CD4-positive, alpha-beta T cell treated with Interleukin-4 for 1 hour (primary cell): ENCODE measurements around the gene RBM33.
"Not testable (repeated sequence)": the region's sequence is repeated elsewhere in the genome, so short reads cannot be mapped to it uniquely, and the experiment has no call there.

ENCODE experiments used
- DNase-seq, 2 donors: peaks; one replicate each; pipeline ENCODE4 v3.0.0-alpha.2; 2020 to 2022

The RBM33 gene

DNA sequence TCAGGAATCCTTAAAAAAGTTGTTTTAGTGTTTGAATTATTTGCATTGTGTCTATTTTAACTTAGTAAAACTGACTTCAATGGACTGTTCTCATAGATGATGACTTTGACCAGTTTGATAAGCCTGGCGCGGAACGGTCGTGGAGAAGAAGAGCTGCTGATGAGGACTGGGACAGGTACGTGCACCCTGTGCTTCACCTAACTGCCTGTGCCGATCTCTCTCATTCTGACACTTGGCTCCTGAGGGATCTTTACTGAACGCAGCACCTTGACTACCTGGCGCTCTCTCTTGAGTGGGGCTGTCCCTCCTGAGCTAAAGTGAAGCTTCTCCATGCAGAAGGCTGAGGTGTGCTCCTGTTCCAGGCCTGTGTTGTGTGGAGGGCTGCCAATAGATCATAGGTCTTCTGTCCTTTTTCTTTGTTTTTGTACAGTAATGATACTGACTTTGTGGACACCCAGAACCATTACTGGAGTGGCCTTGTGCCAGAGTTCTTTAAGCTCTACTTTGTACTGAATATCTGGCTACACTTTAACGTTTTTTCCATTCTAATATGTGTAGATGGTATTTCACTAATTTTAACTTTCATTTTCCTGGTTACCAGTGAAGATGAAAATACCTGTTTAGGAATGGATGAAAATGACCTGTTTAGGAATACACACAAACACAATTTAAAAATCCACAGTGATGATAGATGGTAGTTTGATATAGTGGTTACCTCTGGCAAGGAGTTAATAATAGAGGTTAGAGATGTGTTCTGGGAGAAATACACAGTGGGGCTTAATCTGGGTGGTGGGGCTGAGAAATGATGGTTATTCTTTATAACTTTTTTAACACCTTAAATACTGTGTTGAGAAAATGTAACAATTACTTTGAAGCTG is 20.9 kb downstream of the RBM33 start:
- DNase-seq, result no peak

GRCh38 chr7:155665957-155666287 is 21.5 kb downstream of the RBM33 start:
- no peak for DNase-seq

- no peak for DNase-seq
Measured at GRCh38 chr7:155667241-155667829, 22.9 kb downstream of the RBM33 start.

- DNase-seq, result no peak
Measured at GRCh38 chr7:155669717-155670505, 25.4 kb downstream of the RBM33 start.

GRCh38 chr7:155670521-155670920 is 26.1 kb downstream of the RBM33 start:
- no peak for DNase-seq

- no peak for DNase-seq
Measured at GRCh38 chr7:155674556-155674955, 30.1 kb downstream of the RBM33 start.

DNA sequence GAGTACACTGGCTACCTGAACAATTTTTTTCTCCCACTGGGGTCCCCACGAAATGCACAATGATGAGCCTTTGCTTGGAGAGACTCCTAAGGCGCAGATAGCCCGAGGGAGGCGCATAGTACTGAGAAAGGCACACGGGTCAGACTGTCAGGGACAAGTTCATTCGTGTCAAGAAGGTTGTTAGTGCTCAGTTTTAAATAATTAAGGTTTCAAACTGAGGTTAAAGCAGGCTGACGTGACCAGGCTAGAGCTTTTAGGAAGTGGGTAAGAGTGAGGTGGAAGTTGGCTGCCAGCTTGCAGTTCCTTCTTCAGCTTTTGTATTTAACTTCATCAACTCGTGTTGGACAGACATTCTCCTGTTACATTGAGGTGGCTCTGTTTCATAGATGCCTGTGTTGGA is 31.6 kb downstream of the RBM33 start:
- no peak for DNase-seq

DNA sequence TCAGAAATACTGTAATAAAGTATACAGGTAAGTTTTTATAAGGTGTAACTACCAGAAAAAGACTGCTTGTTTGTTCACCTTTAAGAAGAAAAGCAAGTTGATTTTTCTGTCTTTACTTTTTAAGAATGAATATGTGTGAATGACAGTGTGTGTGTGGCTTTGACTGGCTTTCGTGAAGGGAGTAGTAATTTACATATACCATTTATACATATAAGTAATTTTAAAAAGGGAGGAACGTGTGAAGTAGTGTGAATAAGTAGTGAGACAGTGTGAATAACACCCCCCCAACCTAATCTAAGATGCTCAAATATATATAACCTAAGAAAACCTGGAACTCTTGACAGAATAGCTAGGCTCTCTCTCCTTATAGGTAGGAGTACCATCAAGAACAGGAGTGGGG is 33.2 kb downstream of the RBM33 start:
- no peak for DNase-seq

GRCh38 chr7:155680124-155680523 is 35.7 kb downstream of the RBM33 start:
- no peak for DNase-seq

GRCh38 chr7:155680864-155681263 is 36.4 kb downstream of the RBM33 start:
- DNase-seq, result no peak

DNA sequence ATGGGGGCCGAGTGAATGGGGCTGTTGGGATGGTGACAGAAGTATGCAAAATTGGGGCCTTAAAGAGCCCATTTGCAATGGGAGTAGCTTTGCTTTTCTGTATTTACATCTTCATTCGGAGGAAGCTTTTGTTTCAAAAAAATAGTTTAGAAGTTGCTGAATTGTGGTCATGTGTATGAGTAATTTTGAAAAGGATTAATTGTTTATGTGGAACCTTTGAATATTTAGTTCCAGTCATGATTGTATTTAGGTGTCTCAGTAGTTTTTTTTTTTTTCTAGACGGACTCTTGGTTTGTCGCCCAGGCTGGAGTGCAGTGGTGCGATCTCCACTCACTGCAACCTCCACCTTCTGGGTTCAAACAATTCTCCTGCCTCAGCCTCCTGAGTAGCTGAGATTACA is 37.2 kb downstream of the RBM33 start:
- DNase-seq, result no peak

GRCh38 chr7:155682484-155682883 is 38.0 kb downstream of the RBM33 start:
- no peak for DNase-seq

- no peak for DNase-seq
Measured at GRCh38 chr7:155683098-155683497, 38.6 kb downstream of the RBM33 start.

GRCh38 chr7:155683714-155684113 is 39.3 kb downstream of the RBM33 start:
- DNase-seq, result no peak

DNA sequence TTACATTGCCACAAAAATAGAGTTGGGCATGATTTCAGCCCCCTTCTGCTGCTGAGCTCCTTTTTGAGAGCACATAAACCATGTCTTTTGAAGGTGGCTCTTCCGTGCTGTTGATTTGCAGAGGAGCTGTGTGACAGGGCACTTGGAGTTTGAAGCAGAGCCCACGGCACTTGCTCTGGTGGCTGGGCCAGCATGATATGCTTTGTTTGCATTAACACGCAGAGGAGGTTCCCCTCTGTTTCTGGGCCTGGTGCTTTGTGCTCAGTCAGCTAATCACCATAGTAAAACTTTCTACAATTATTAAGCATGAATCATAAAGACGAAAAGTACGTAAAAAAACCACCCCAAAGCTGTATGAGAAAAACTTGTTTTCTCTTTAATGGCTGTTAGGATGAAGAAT is 40.1 kb downstream of the RBM33 start:
- DNase-seq, result no peak

- peak in 1 of 2 donors; percentile 19 for DNase-seq
Measured at GRCh38 chr7:155685070-155685790, 40.8 kb downstream of the RBM33 start.

GRCh38 chr7:155685791-155686160 is 41.3 kb downstream of the RBM33 start:
- no peak for DNase-seq

DNA sequence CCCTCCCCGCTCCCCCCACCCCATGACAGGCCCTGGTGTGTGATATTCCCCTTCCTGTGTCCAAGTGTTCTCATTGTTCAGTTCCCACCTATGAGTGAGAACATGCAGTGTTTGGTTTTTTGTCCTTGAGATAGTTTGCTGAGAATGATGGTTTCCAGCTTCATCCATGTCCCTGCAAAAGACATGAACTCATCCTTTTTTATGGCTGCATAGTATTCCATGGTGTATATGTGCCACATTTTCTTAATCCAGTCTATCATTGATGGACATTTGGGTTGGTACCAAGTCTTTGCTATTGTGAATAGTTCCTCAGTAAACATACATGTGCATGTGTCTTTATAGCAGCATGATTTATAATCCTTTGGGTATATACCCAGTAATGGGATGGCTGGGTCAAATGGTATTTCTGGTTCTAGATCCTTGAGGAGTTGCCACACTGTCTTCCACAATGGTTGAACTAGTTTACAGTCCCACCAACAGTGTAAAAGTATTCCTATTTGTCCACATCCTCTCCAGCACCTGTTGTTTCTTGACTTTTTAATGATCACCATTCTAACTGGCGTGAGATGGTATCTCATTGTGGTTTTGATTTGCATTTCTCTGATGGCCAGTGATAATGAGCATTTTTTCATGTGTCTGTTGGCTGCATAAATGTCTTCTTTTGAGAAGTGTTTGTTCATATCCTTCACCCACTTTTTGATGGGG is 42.3 kb downstream of the RBM33 start:
- DNase-seq, result not testable (repeated sequence)

- DNase-seq, result not testable (repeated sequence)
Measured at GRCh38 chr7:155688237-155688636, 43.8 kb downstream of the RBM33 start.

GRCh38 chr7:155690655-155691054 is 46.2 kb downstream of the RBM33 start:
- not testable (repeated sequence) for DNase-seq

- DNase-seq, result no peak
Measured at GRCh38 chr7:155692317-155692716, 47.9 kb downstream of the RBM33 start.

GRCh38 chr7:155693826-155694225 is 49.4 kb downstream of the RBM33 start:
- DNase-seq, result no peak

DNA sequence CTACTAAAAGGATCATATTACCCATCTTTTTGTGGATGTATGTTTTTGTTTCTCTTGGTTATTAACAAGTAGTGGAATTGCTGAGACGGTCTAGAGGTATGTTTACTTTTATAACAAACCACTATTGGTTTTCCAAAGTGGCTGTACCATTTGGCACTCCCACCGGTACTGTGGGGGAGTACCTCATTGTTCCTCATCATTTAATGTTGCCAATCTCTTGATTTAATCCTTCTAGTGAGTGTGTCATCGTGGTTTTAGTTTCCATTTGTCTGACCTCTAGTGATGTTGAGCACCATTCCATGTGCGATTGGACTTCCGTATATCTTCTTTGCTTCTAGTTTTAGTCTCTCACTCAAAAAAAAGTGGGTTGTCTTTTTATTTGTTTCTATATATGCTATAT is 50.4 kb downstream of the RBM33 start:
- DNase-seq, result no peak
